ENCODE data around the gene GPR158.

GPR158 gene

GRCh38 chr10:25142116-25142864 is 32.5 kb upstream of the GPR158 start:
- TF ChIP-seq TCF12 (IDR thresholded peaks at IDR 0.05; ENCODE audit: low read depth) = no peak
- TF ChIP-seq TEAD4 (IDR thresholded peaks at IDR 0.05) = no peak
- TF ChIP-seq NFIC (IDR thresholded peaks at IDR 0.05) = no peak
- TF ChIP-seq ZBTB7A (IDR thresholded peaks at IDR 0.05; ENCODE audit: low read depth) = no peak
- no peak for TF ChIP-seq USF1 (IDR thresholded peaks at IDR 0.05)
- TF ChIP-seq REST (IDR thresholded peaks at IDR 0.05; ENCODE audit: low read depth) = no peak
- TF ChIP-seq CEBPB (IDR thresholded peaks at IDR 0.05) = no peak
- TF ChIP-seq FOXM1 (IDR thresholded peaks at IDR 0.05; ENCODE audit: borderline replicate concordance, low read depth) = no peak
- no peak for TF ChIP-seq TAF1 (IDR thresholded peaks at IDR 0.05; ENCODE audit: low read depth)
- no peak for TF ChIP-seq YY1 (IDR thresholded peaks at IDR 0.05; ENCODE audit: low read depth)
- TF ChIP-seq RAD21 (IDR thresholded peaks at IDR 0.05; ENCODE audit: low read depth) = no peak
- no peak for TF ChIP-seq EP300 (IDR thresholded peaks at IDR 0.05; ENCODE audit: borderline replicate concordance)
- TF ChIP-seq EGR1 (IDR thresholded peaks at IDR 0.05) = no peak
- no peak for TF ChIP-seq MAX (IDR thresholded peaks at IDR 0.05)
- TF ChIP-seq CREB1 (IDR thresholded peaks at IDR 0.05; ENCODE audit: low read depth) = no peak

- TF ChIP-seq MAX (IDR thresholded peaks at IDR 0.05) (no peak), EP300 (IDR thresholded peaks at IDR 0.05; ENCODE audit: borderline replicate concordance) (no peak), RAD21 (IDR thresholded peaks at IDR 0.05; ENCODE audit: low read depth) (no peak), TCF12 (IDR thresholded peaks at IDR 0.05; ENCODE audit: low read depth) (no peak), CEBPB (IDR thresholded peaks at IDR 0.05) (no peak), EGR1 (IDR thresholded peaks at IDR 0.05) (no peak), FOXM1 (IDR thresholded peaks at IDR 0.05; ENCODE audit: borderline replicate concordance, low read depth) (no peak)
These were observed 17.2 kb upstream of the GPR158 start for GRCh38 chr10:25157650-25158049.

- no peak for TF ChIP-seq YY1 (IDR thresholded peaks at IDR 0.05; ENCODE audit: low read depth)
- no peak for TF ChIP-seq FOXM1 (IDR thresholded peaks at IDR 0.05; ENCODE audit: borderline replicate concordance, low read depth)
- no peak for TF ChIP-seq CREB1 (IDR thresholded peaks at IDR 0.05; ENCODE audit: low read depth)
- TF ChIP-seq TEAD4 (IDR thresholded peaks at IDR 0.05) = no peak
- TF ChIP-seq MAX (IDR thresholded peaks at IDR 0.05) = no peak
- no peak for TF ChIP-seq REST (IDR thresholded peaks at IDR 0.05; ENCODE audit: low read depth)
- no peak for TF ChIP-seq EP300 (IDR thresholded peaks at IDR 0.05; ENCODE audit: borderline replicate concordance)
- no peak for TF ChIP-seq TCF12 (IDR thresholded peaks at IDR 0.05; ENCODE audit: low read depth)
- TF ChIP-seq RAD21 (IDR thresholded peaks at IDR 0.05; ENCODE audit: low read depth) = no peak
- no peak for TF ChIP-seq ZBTB7A (IDR thresholded peaks at IDR 0.05; ENCODE audit: low read depth)
- no peak for TF ChIP-seq TAF1 (IDR thresholded peaks at IDR 0.05; ENCODE audit: low read depth)
These were observed 15.2 kb upstream of the GPR158 start for GRCh38 chr10:25159591-25159990.

GRCh38 chr10:25162391-25162790 is 12.4 kb upstream of the GPR158 start:
- TF ChIP-seq RAD21 (IDR thresholded peaks at IDR 0.05; ENCODE audit: low read depth) (no peak), TAF1 (IDR thresholded peaks at IDR 0.05; ENCODE audit: low read depth) (no peak), NFIC (IDR thresholded peaks at IDR 0.05) (no peak), ZBTB7A (IDR thresholded peaks at IDR 0.05; ENCODE audit: low read depth) (no peak), TCF12 (IDR thresholded peaks at IDR 0.05; ENCODE audit: low read depth) (no peak), MAX (IDR thresholded peaks at IDR 0.05) (no peak), FOXM1 (IDR thresholded peaks at IDR 0.05; ENCODE audit: borderline replicate concordance, low read depth) (no peak), CREB1 (IDR thresholded peaks at IDR 0.05; ENCODE audit: low read depth) (no peak)

- no peak for TF ChIP-seq ZBTB7A (IDR thresholded peaks at IDR 0.05; ENCODE audit: low read depth)
- TF ChIP-seq FOXM1 (IDR thresholded peaks at IDR 0.05; ENCODE audit: borderline replicate concordance, low read depth) = no peak
- TF ChIP-seq YY1 (IDR thresholded peaks at IDR 0.05; ENCODE audit: low read depth) = no peak
- no peak for TF ChIP-seq USF1 (IDR thresholded peaks at IDR 0.05)
- no peak for TF ChIP-seq EP300 (IDR thresholded peaks at IDR 0.05; ENCODE audit: borderline replicate concordance)
- TF ChIP-seq MAX (IDR thresholded peaks at IDR 0.05) = no peak
- no peak for TF ChIP-seq REST (IDR thresholded peaks at IDR 0.05; ENCODE audit: low read depth)
- TF ChIP-seq CEBPB (IDR thresholded peaks at IDR 0.05) = no peak
- no peak for TF ChIP-seq EGR1 (IDR thresholded peaks at IDR 0.05)
- TF ChIP-seq RAD21 (IDR thresholded peaks at IDR 0.05; ENCODE audit: low read depth) = no peak
- no peak for TF ChIP-seq TCF12 (IDR thresholded peaks at IDR 0.05; ENCODE audit: low read depth)
- TF ChIP-seq NFIC (IDR thresholded peaks at IDR 0.05) = no peak
- no peak for TF ChIP-seq CREB1 (IDR thresholded peaks at IDR 0.05; ENCODE audit: low read depth)
- no peak for TF ChIP-seq TEAD4 (IDR thresholded peaks at IDR 0.05)
- TF ChIP-seq TAF1 (IDR thresholded peaks at IDR 0.05; ENCODE audit: low read depth) = no peak
These were observed 5.1 kb upstream of the GPR158 start for GRCh38 chr10:25169740-25170139.
